Liver (tissue), 3 donors: Measurements from ENCODE around the gene SMG5.

Experiments
- CTCF ChIP-seq: fragments of 150-350 bp; IDR thresholded peaks from 2 replicates; pipeline ENCODE4 v1.5.1; 2017; ENCODE audit warnings: improper control_type of control experiment, low read depth, low read length; ENCODE audit not compliant: missing input control
- HNF4A ChIP-seq, 2 donors: conservative IDR thresholded peaks; 2 replicates each; pipeline ENCODE4 v1.6.1; 2016; ENCODE audit warnings: antibody characterized with exemption in 2 of 2, mild to moderate bottlenecking in 2 of 2
- RXRA ChIP-seq, 2 donors: IDR thresholded peaks; 2 replicates each; pipeline ENCODE4 v1.6.1; 2017 to 2018; ENCODE audit warnings: antibody characterized with exemption in 2 of 2, mild to moderate bottlenecking in 1 of 2
- YY1 ChIP-seq: IDR thresholded peaks from 2 replicates; pipeline ENCODE4 v1.6.1; 2016; ENCODE audit warnings: antibody characterized with exemption, mild to moderate bottlenecking
- donor health status: healthy.
- donor health status: healthy.

GRCh38 chr1:156228501-156228900 is 54.1 kb downstream of the SMG5 start:
- TF ChIP-seq YY1 (no peak), RXRA (IDR thresholded peaks at IDR 0.05) (no peak), CTCF (no peak), HNF4A (conservative IDR thresholded peaks at IDR 0.05) (no peak)
